ENCODE results near the gene WDR20.

WDR20 gene

DNA sequence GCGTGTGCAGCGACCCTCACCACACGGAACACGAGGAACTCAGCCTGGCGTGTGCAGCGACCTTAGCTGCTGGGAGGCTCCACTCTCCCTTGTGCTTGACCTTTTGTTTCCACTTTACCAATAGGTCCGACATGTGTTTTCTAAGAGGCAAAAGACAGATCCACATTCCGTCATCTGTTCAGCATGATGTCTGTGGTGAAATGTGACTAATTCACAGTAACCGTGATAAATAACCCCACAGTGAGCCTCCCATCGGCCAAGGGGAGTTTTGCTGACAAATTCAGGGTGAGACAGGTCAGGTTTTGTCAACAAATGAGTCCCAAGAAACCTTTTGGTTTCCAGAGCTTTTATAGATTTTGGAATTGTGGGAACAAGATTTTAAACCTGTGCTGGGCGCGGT, 109.3 kb downstream of the WDR20 start:
- TF ChIP-seq, protein P1, sequence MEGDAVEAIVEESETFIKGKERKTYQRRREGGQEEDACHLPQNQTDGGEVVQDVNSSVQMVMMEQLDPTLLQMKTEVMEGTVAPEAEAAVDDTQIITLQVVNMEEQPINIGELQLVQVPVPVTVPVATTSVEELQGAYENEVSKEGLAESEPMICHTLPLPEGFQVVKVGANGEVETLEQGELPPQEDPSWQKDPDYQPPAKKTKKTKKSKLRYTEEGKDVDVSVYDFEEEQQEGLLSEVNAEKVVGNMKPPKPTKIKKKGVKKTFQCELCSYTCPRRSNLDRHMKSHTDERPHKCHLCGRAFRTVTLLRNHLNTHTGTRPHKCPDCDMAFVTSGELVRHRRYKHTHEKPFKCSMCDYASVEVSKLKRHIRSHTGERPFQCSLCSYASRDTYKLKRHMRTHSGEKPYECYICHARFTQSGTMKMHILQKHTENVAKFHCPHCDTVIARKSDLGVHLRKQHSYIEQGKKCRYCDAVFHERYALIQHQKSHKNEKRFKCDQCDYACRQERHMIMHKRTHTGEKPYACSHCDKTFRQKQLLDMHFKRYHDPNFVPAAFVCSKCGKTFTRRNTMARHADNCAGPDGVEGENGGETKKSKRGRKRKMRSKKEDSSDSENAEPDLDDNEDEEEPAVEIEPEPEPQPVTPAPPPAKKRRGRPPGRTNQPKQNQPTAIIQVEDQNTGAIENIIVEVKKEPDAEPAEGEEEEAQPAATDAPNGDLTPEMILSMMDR (IDR thresholded peaks at IDR 0.05; ENCODE audit: low read depth, low read length, missing control alignments), result no peak
- no peak for DNase-seq (ENCODE audit: extremely low read depth, low read depth)
- H3K4me3 ChIP-seq (replicated peaks; ENCODE audit: low read depth, low read length), result no peak overlapping the region

DNA sequence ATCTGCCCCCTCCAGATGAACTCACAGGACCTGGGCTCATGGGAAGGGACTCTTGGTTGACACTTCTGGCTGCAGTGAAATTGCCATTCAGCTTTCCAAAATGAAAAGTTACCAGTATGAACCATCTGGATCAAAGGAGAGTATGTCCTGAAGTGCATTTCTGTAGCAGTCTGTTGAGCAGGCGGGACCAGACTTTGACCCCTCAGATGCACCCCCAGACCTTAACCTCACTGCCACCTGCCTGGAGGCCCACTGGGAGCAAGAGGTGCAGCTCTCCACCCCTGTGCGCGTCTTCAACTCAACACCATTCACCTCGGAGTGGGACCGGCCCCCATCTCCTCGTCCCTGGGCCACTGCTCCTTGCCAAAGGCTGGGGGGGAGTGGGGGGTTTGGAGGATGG, 110.3 kb downstream of the WDR20 start:
- TF ChIP-seq, protein P1 (IDR thresholded peaks at IDR 0.05; ENCODE audit: low read depth, low read length, missing control alignments), result no peak
- DNase-seq (ENCODE audit: extremely low read depth, low read depth), result no peak

DNA sequence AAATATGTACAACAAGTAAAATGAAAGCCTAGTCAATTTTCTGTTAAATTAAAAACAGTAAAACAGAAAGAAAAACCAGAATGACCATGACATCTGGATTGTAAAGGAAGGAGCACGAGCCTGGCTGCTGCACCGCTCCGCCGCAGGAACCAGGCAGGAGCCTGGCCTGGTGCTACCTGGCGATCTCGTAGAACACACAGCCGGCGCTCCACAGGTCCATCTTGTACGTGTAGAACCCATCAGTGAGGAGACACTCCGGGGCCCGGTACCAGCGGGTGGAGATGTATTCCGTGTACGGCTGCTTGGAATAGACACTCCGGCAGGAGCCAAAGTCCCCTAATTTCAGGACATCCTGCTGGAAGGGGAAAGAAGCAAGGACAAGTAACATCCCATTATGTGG, 110.9 kb downstream of the WDR20 start:
- TF ChIP-seq, protein P1 (IDR thresholded peaks at IDR 0.05; ENCODE audit: low read depth, low read length, missing control alignments), result no peak
- no peak overlapping the region for H3K4me3 ChIP-seq (replicated peaks; ENCODE audit: low read depth, low read length)
- DNase-seq (ENCODE audit: extremely low read depth, low read depth), result no peak

More for the DNA sequence above, 110.3 kb downstream of the WDR20 start:
- H3K4me3 ChIP-seq (replicated peaks; ENCODE audit: low read depth, low read length), result no peak overlapping the region

DNA sequence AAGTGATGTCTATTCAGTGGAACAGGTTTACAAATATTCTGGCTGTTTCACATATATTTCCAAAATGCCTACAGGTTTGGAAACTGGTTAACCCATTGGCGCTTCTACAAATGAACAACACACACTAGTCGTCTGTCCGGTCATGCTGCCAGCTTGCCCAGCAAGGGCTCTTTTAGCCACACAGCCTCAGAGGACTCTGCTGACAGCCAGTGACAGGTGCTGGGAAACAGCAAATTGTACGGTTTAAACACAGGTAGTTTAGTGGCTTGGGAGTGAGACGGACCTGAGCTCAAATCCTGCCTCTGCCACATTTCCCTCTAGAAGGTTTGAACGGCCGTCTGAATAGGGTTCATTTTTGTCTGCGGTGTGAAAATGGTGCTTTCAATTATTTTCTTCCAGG, 111.5 kb downstream of the WDR20 start:
- DNase-seq (ENCODE audit: extremely low read depth, low read depth), result no peak
- TF ChIP-seq, protein P1 (IDR thresholded peaks at IDR 0.05; ENCODE audit: low read depth, low read length, missing control alignments), result no peak
- H3K4me3 ChIP-seq (replicated peaks; ENCODE audit: low read depth, low read length), result no peak overlapping the region

DNA sequence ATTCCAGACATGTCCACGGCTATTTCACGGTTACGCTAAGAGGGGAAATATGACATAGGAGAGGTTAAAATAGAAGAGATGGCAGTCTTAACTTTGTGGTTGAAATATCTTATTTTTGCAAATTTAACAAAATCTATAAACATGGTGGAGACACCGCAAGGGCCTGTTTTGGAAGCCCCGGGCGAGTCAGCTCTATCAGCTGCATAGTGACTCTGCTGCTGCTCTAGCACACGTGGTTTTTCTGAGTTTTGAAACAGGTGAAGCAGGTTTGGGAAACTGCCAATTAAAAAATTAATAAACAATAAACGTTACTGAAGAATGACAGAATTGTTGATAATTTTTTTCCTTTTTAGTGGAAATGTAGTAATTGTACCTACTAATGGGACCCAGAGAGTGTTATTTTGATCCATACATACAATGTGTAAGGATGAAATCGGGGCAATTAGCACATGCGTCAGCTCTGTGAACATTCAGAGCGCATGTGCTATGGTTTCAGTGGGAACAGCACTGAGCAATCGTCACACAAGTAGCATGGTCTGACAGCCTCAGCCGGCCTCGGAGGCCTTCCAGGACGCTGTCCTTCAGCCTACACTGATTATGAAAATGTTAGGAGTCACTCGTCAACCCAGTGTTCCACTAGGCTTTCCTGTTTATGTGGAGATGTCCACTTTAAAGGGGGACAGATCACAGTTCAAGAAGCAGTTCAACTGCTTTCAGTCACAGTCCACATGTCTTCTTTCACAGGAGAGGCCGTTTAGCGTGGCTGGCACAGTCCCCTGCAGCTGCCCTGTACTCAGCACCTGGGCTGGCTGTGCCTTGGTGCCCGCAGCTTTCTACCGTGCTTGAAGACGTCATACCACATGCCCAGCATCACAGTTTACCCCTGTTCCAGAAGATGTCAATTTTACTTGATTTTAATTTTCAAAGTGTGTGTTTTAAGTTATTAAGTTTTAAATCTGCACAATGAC, 113.4 kb downstream of the WDR20 start:
- TF ChIP-seq, protein P1 (IDR thresholded peaks at IDR 0.05; ENCODE audit: low read depth, low read length, missing control alignments), result no peak
- no peak for DNase-seq (ENCODE audit: extremely low read depth, low read depth)
- H3K4me3 ChIP-seq (replicated peaks; ENCODE audit: low read depth, low read length), result no peak overlapping the region

DNA sequence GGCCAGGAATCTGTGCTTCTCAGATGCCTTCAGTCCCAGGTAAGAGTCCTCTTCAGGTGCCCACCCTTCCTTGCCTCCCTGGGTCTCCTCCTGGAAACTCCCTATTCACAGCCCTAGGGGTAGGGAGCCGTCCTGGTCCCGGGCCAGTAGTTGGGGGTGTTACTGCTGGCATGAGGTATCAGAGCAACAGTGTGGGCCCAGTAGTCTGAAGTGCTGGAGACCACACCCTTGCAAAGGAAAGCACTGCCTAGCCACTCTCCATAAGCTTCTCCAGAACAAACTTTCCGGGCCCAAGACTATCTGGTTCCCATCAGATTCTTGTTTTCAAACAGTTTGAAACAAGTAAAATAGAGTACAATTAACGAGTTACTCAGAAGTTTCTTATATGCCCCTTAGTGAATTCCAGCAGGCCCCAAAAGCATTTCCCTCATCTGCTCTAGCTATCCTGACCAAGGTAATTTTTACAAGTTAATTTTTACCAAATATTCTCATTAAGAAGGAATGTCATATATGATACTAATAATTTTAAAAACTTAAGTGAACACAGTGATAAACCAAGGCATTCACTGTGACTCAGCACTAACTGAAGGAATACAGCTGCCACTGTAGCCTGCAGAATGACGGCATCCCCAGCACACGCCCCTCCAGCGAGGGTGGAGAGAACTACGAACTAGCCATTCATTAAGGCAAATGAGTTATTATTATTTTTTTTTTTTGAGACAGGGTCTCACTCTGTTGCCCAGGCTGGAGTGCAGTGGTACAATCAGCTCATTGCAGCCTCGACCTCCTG, 115.9 kb downstream of the WDR20 start:
- no peak overlapping the region for H3K4me3 ChIP-seq (replicated peaks; ENCODE audit: low read depth, low read length)
- DNase-seq (ENCODE audit: extremely low read depth, low read depth), result no peak
- TF ChIP-seq, protein P1 (IDR thresholded peaks at IDR 0.05; ENCODE audit: low read depth, low read length, missing control alignments), result no peak
